ENCODE results near the gene GALNT18.

The GALNT18 gene

GRCh38 chr11:11301212-11301611 lies 320.6 kb downstream of the GALNT18 start:
- no peak for DNase-seq (ENCODE audit: low spot score)
- Histone ChIP-seq H3K18ac (ENCODE audit: low read length) (no peak overlapping the region), H2BK12ac (ENCODE audit: low read length) (no peak overlapping the region), H3K27me3 (ENCODE audit: control insufficient read depth in 3 of 3, insufficient read depth in 3 of 3, low read depth in 1 of 3, low read length in 3 of 3) (no peaks in the 10 kb centered on the region), H3K9ac (ENCODE audit: low read depth, low read length, poor library complexity) (peak overlapping the region; percentile 1), H3K4me2 (ENCODE audit: insufficient read depth, low read length, poor library complexity, severe bottlenecking) (no peak overlapping the region), H3K14ac (ENCODE audit: low read length) (no peak overlapping the region), H3K9me3 (replicated peaks in 1 of 2; ENCODE audit: control insufficient read depth in 2 of 2, insufficient read depth in 1 of 2, low read depth in 1 of 2, low read length in 2 of 2) (no peaks in the 10 kb centered on the region), H4K91ac (ENCODE audit: low read depth, low read length, poor library complexity) (no peak overlapping the region), H2BK120ac (ENCODE audit: low read depth, low read length) (no peak overlapping the region), H3K4ac (ENCODE audit: low read length) (no peak overlapping the region), H2BK15ac (ENCODE audit: low read length) (no peak overlapping the region), H3K23ac (ENCODE audit: low read depth, low read length, poor library complexity) (no peak overlapping the region), H3K4me3 (ENCODE audit: low read length in 2 of 2) (no peak overlapping the region), H3K79me1 (ENCODE audit: low read depth, low read length) (no peaks in the 10 kb centered on the region), H2BK5ac (ENCODE audit: low read length) (no peak overlapping the region), H4K8ac (ENCODE audit: low read depth, low read length) (no peak overlapping the region), H3K36me3 (replicated peaks in 1 of 2; ENCODE audit: control insufficient read depth in 2 of 2, insufficient read depth in 2 of 2, low read length in 2 of 2) (no peaks in the 10 kb centered on the region), H2AFZ (ENCODE audit: low read length) (no peak overlapping the region), H3K27ac (replicated peaks; ENCODE audit: low read length) (no peak overlapping the region), H2AK5ac (ENCODE audit: low read depth, low read length) (no peak overlapping the region), H3K4me1 (ENCODE audit: control insufficient read depth in 2 of 2, insufficient read depth in 1 of 2, low read depth in 1 of 2, low read length in 2 of 2) (peaks cover 0 to 1% of the 10 kb centered on the region in 2 donors)
- no CpG with 5 or more reads among the region's 6 CpGs for whole genome bisulfite sequencing, 2 donors (ENCODE audit: extremely low coverage in 2 of 2, insufficient read length in 2 of 2, insufficient replicate concordance in 1 of 2)

- H3K36me3 ChIP-seq (replicated peaks in 1 of 2; ENCODE audit: control insufficient read depth in 2 of 2, insufficient read depth in 2 of 2, low read length in 2 of 2) = no peaks in the 10 kb centered on the region
- peak overlapping the region; percentile 49 for H3K18ac ChIP-seq (ENCODE audit: low read length)
- H4K91ac ChIP-seq (ENCODE audit: low read depth, low read length, poor library complexity) = no peak overlapping the region
- no peak overlapping the region for H3K27ac ChIP-seq (replicated peaks; ENCODE audit: low read length)
- H4K8ac ChIP-seq (ENCODE audit: low read depth, low read length) = no peak overlapping the region
- H2AFZ ChIP-seq (ENCODE audit: low read length) = no peak overlapping the region
- no peak overlapping the region for H2BK120ac ChIP-seq (ENCODE audit: low read depth, low read length)
- H3K23ac ChIP-seq (ENCODE audit: low read depth, low read length, poor library complexity) = no peak overlapping the region
- no peak overlapping the region for H3K9ac ChIP-seq (ENCODE audit: low read depth, low read length, poor library complexity)
- no peak overlapping the region for H3K4me3 ChIP-seq (ENCODE audit: low read length in 2 of 2)
- no peak overlapping the region for H2BK12ac ChIP-seq (ENCODE audit: low read length)
- H3K4me2 ChIP-seq (ENCODE audit: insufficient read depth, low read length, poor library complexity, severe bottlenecking) = no peak overlapping the region
- H3K27me3 ChIP-seq (ENCODE audit: control insufficient read depth in 3 of 3, insufficient read depth in 3 of 3, low read depth in 1 of 3, low read length in 3 of 3) = no peaks in the 10 kb centered on the region
- H3K79me1 ChIP-seq (ENCODE audit: low read depth, low read length) = no peaks in the 10 kb centered on the region
- H3K14ac ChIP-seq (ENCODE audit: low read length) = no peak overlapping the region
- no peak overlapping the region for H2BK5ac ChIP-seq (ENCODE audit: low read length)
- H3K4ac ChIP-seq (ENCODE audit: low read length) = no peak overlapping the region
- no peak overlapping the region for H2AK5ac ChIP-seq (ENCODE audit: low read depth, low read length)
- H2BK15ac ChIP-seq (ENCODE audit: low read length) = no peak overlapping the region
- no peak for DNase-seq (ENCODE audit: low spot score)
- no peaks in the 10 kb centered on the region for H3K9me3 ChIP-seq (replicated peaks in 1 of 2; ENCODE audit: control insufficient read depth in 2 of 2, insufficient read depth in 1 of 2, low read depth in 1 of 2, low read length in 2 of 2)
- no peaks in the 10 kb centered on the region for H3K4me1 ChIP-seq (ENCODE audit: control insufficient read depth in 2 of 2, insufficient read depth in 1 of 2, low read depth in 1 of 2, low read length in 2 of 2)
- whole genome bisulfite sequencing, 2 donors (ENCODE audit: extremely low coverage in 2 of 2, insufficient read length in 2 of 2, insufficient replicate concordance in 1 of 2) = no CpG with 5 or more reads among the region's 6 CpGs
Observed at GRCh38 chr11:11297578-11297977, 324.2 kb downstream of the GALNT18 start.

- Histone ChIP-seq H2BK120ac (ENCODE audit: low read depth, low read length) (no peak overlapping the region), H2BK15ac (ENCODE audit: low read length) (no peak overlapping the region), H3K4me2 (ENCODE audit: insufficient read depth, low read length, poor library complexity, severe bottlenecking) (no peak overlapping the region), H2BK5ac (ENCODE audit: low read length) (no peak overlapping the region), H3K23ac (ENCODE audit: low read depth, low read length, poor library complexity) (no peak overlapping the region), H4K8ac (ENCODE audit: low read depth, low read length) (no peak overlapping the region), H3K4ac (ENCODE audit: low read length) (no peak overlapping the region), H2AFZ (ENCODE audit: low read length) (no peak overlapping the region), H2BK12ac (ENCODE audit: low read length) (no peak overlapping the region), H4K91ac (ENCODE audit: low read depth, low read length, poor library complexity) (no peak overlapping the region), H3K27me3 (ENCODE audit: control insufficient read depth in 3 of 3, insufficient read depth in 3 of 3, low read depth in 1 of 3, low read length in 3 of 3) (no peaks in the 10 kb centered on the region), H3K18ac (ENCODE audit: low read length) (no peak overlapping the region), H3K9ac (ENCODE audit: low read depth, low read length, poor library complexity) (no peak overlapping the region), H3K79me1 (ENCODE audit: low read depth, low read length) (no peaks in the 10 kb centered on the region), H3K36me3 (replicated peaks in 1 of 2; ENCODE audit: control insufficient read depth in 2 of 2, insufficient read depth in 2 of 2, low read length in 2 of 2) (no peaks in the 10 kb centered on the region), H2AK5ac (ENCODE audit: low read depth, low read length) (no peak overlapping the region), H3K4me3 (ENCODE audit: low read length in 2 of 2) (no peak overlapping the region), H3K27ac (replicated peaks; ENCODE audit: low read length) (no peak overlapping the region), H3K14ac (ENCODE audit: low read length) (no peak overlapping the region), H3K9me3 (replicated peaks in 1 of 2; ENCODE audit: control insufficient read depth in 2 of 2, insufficient read depth in 1 of 2, low read depth in 1 of 2, low read length in 2 of 2) (no peaks in the 10 kb centered on the region), H3K4me1 (ENCODE audit: control insufficient read depth in 2 of 2, insufficient read depth in 1 of 2, low read depth in 1 of 2, low read length in 2 of 2) (no peaks in the 10 kb centered on the region)
- WGBS, 2 donors (ENCODE audit: extremely low coverage in 2 of 2, insufficient read length in 2 of 2, insufficient replicate concordance in 1 of 2) = no CpG with 5 or more reads among the region's 3 CpGs
- no peak for DNase-seq (ENCODE audit: low spot score)
Observed at GRCh38 chr11:11296434-11296833, 325.4 kb downstream of the GALNT18 start.

DNA sequence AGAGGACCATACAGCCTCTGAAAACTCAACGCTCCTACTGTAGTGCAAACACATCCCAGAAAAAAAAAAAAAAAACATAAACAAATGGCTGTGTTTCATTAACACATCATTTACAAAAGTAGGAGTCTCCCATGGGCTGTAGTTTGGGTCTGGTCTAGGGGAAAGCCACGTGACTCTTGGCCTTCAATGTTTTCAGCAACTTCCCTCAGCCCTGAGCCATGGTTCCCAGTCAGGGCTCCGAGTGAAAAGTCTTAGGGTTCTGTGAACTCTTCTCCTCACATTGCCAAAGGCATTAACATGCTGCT lies 327.3 kb downstream of the GALNT18 start:
- no peak overlapping the region for H4K8ac ChIP-seq (ENCODE audit: low read depth, low read length)
- no peak overlapping the region for H3K4me3 ChIP-seq (ENCODE audit: low read length in 2 of 2)
- no peak overlapping the region for H3K23ac ChIP-seq (ENCODE audit: low read depth, low read length, poor library complexity)
- no peak overlapping the region for H3K4ac ChIP-seq (ENCODE audit: low read length)
- H3K27me3 ChIP-seq (ENCODE audit: control insufficient read depth in 3 of 3, insufficient read depth in 3 of 3, low read depth in 1 of 3, low read length in 3 of 3) = no peaks in the 10 kb centered on the region
- no peak overlapping the region for H2BK15ac ChIP-seq (ENCODE audit: low read length)
- H3K4me2 ChIP-seq (ENCODE audit: insufficient read depth, low read length, poor library complexity, severe bottlenecking) = no peak overlapping the region
- no peak for DNase-seq (ENCODE audit: low spot score)
- H2AK5ac ChIP-seq (ENCODE audit: low read depth, low read length) = no peak overlapping the region
- no peak overlapping the region for H2BK5ac ChIP-seq (ENCODE audit: low read length)
- H4K91ac ChIP-seq (ENCODE audit: low read depth, low read length, poor library complexity) = no peak overlapping the region
- H3K27ac ChIP-seq (replicated peaks; ENCODE audit: low read length) = no peak overlapping the region
- peaks cover 0 to 2% of the 10 kb centered on the region in 2 donors for H3K4me1 ChIP-seq (ENCODE audit: control insufficient read depth in 2 of 2, insufficient read depth in 1 of 2, low read depth in 1 of 2, low read length in 2 of 2)
- H3K9me3 ChIP-seq (replicated peaks in 1 of 2; ENCODE audit: control insufficient read depth in 2 of 2, insufficient read depth in 1 of 2, low read depth in 1 of 2, low read length in 2 of 2) = no peaks in the 10 kb centered on the region
- no peak overlapping the region for H2AFZ ChIP-seq (ENCODE audit: low read length)
- no peak overlapping the region for H3K9ac ChIP-seq (ENCODE audit: low read depth, low read length, poor library complexity)
- no peak overlapping the region for H2BK120ac ChIP-seq (ENCODE audit: low read depth, low read length)
- H3K18ac ChIP-seq (ENCODE audit: low read length) = no peak overlapping the region
- no peaks in the 10 kb centered on the region for H3K79me1 ChIP-seq (ENCODE audit: low read depth, low read length)
- WGBS, 2 donors (ENCODE audit: extremely low coverage in 2 of 2, insufficient read length in 2 of 2, insufficient replicate concordance in 1 of 2) = no CpG with 5 or more reads among the region's 3 CpGs
- H2BK12ac ChIP-seq (ENCODE audit: low read length) = no peak overlapping the region
- H3K36me3 ChIP-seq (replicated peaks in 1 of 2; ENCODE audit: control insufficient read depth in 2 of 2, insufficient read depth in 2 of 2, low read length in 2 of 2) = no peaks in the 10 kb centered on the region
- no peak overlapping the region for H3K14ac ChIP-seq (ENCODE audit: low read length)

Data from neuronal stem cell (in vitro differentiated cells).